ENCODE data around the gene ACOX2.

- TF ChIP-seq FOXA1 (IDR thresholded peaks at IDR 0.05): no peak
- TF ChIP-seq BHLHE40 (IDR thresholded peaks at IDR 0.05; ENCODE audit: borderline replicate concordance): no peak
- TF ChIP-seq TARDBP (IDR thresholded peaks at IDR 0.05): no peak
Measured at GRCh38 chr3:58574106-58574505, 37.1 kb upstream of the ACOX2 start.

Data from HEK293T (cell line).